NT2/D1 (cell line): ENCODE measurements around the gene TEAD3.

Experiments
- YY1 ChIP-seq: IDR thresholded peaks from 2 replicates; pipeline ENCODE4 v1.6.1; 2011; ENCODE audit not compliant: insufficient read length, insufficient read depth
- ZNF274 ChIP-seq: IDR thresholded peaks from 2 replicates; pipeline ENCODE4 v1.6.1; 2011; ENCODE audit warnings: mild to moderate bottlenecking, low read depth, low read length

DNA sequence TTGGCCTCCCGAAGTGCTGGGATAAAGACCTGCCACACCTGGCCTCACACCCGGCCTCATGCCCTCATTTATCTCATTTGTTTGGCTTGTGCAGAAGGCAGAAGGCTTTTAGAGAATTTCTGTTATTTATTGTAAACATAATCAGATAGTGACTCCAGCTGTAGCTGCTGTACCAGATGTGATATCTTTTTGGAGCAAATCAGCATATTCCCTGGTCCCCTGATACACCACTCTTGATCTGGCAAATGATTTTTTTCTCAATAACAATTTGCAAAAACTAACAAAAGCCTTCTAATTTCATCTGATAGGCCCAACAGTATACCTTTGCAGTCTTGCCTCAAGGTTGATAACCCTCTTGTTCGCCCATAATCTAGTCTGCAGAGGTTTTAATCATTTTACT lies 42.3 kb upstream of the TEAD3 start:
- TF ChIP-seq YY1 (no peak), ZNF274 (no peak)
